Fibroblast of mammary gland (primary cell): ENCODE results near the gene AK2.

Experiments used
- DNase-seq: peaks from one replicate; pipeline ENCODE4 v3.0.0-alpha.2; 2010; ENCODE audit warnings: low read depth
- H3K4me3 ChIP-seq: 2 replicates; pipeline ENCODE4 v1.5.1; 2011; ENCODE audit warnings: low read depth, mild to moderate bottlenecking, low read length, moderate library complexity; ENCODE audit not compliant: control insufficient read depth
- TF ChIP-seq, protein P1 (sequence below): conservative IDR thresholded peaks from 2 replicates; pipeline ENCODE4 v1.5.1; 2011; ENCODE audit warnings: low read depth, low read length, inconsistent platforms; ENCODE audit not compliant: control insufficient read depth, insufficient read depth

Gene AK2

DNA sequence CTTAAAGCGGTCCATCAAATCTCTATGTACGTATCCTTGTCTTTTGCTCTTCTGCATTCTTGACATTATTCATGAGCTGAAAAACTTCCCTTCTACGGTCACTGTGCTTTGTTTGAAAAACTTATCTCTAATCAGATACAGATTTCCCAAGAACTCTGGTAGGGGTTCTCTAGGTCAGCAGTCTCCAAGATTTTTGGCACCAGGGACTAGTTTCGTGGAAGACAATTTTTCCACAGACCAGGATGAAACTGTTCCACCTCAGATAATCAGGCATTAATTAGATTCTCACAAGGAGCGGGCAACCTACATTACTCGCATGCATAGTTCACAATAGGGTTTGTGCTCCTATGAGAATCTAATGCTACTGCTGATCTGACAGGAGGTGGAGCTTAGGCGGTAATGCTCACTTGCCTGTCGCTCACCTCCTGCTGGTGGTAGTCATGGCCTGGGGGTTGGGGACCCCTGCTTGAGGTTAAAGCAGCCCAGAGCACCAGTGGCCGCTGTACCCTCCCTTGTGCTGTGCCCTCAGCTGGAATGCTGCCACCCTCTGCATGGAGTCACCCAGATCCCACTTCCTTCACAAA is 30.8 kb downstream of the AK2 start:
- TF ChIP-seq, protein P1, sequence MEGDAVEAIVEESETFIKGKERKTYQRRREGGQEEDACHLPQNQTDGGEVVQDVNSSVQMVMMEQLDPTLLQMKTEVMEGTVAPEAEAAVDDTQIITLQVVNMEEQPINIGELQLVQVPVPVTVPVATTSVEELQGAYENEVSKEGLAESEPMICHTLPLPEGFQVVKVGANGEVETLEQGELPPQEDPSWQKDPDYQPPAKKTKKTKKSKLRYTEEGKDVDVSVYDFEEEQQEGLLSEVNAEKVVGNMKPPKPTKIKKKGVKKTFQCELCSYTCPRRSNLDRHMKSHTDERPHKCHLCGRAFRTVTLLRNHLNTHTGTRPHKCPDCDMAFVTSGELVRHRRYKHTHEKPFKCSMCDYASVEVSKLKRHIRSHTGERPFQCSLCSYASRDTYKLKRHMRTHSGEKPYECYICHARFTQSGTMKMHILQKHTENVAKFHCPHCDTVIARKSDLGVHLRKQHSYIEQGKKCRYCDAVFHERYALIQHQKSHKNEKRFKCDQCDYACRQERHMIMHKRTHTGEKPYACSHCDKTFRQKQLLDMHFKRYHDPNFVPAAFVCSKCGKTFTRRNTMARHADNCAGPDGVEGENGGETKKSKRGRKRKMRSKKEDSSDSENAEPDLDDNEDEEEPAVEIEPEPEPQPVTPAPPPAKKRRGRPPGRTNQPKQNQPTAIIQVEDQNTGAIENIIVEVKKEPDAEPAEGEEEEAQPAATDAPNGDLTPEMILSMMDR = no peak
- DNase-seq = no peak

GRCh38 chr1:33005117-33005837 is 31.4 kb downstream of the AK2 start:
- TF ChIP-seq, protein P1 = no peak
- DNase-seq = no peak

More for the DNA sequence above, 30.8 kb downstream of the AK2 start:
- no peak overlapping the region for H3K4me3 ChIP-seq

DNA sequence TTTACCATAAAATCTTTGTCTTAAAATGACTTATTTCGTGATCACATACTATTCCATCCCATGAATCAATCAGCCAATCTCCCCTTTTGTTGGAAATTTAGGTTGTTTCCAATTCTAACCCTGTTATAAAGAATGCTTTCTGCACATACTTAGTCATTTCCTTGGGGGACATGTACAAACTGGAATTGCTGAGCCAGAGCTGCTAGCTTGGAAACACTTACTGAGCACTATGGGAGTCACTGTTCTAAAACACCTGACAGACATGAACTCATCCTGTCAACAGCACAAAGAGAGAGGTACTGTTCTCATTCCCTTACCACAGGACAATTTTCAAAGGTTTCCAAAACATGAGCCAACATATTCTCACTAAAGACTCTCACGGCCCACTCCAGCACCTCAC is 32.1 kb downstream of the AK2 start:
- no peak overlapping the region for H3K4me3 ChIP-seq
- TF ChIP-seq, protein P1 = no peak
- peak; percentile 65 for DNase-seq

More at GRCh38 chr1:33005117-33005837, 31.4 kb downstream of the AK2 start:
- H3K4me3 ChIP-seq = no peak overlapping the region

DNA sequence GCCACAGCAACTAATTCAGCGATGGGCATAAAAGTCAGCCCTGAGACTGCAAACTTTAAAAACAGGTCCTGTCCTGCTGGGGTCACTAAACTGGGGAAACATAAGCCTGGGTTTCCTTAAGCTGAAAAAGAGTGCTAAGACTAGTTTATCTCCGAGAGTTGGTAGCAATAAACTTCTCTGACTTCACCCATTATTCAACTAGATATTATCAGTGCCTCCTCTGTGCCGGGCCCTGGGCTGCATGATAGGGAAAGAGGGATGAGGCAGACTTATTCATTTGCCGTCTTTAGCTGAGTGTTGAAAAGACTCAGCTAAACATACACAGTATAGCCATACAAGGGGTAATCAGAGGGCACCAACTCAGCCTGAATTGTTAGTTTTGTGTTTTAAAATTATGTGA is 33.0 kb downstream of the AK2 start:
- TF ChIP-seq, protein P1 = no peak

DNA sequence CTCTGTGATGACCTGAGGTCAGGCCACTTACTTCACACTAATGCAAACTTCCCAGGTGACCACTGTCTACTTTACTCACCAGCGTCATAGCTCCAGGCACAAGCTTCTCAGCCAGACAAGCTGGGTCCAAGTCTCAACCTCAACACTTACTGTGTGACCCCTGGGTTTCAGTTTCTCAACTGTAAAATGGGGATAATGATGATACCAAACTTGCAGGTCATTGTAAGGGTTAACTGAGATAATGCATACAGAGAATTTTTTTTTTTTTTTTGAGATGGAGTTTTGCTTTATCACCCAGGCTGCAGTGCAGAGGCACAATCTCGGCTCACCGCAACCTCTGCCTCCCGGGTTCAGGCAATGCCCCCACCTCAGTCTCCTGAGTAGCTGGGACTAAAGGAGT is 34.7 kb downstream of the AK2 start:
- TF ChIP-seq, protein P1 = no peak
- no peak for DNase-seq
- no peak overlapping the region for H3K4me3 ChIP-seq

More for the DNA sequence above, 33.0 kb downstream of the AK2 start:
- no peak overlapping the region for H3K4me3 ChIP-seq
- DNase-seq = no peak

- DNase-seq = no peak
- TF ChIP-seq, protein P1 = peak; percentile 18
- no peak overlapping the region for H3K4me3 ChIP-seq
These were observed 35.4 kb downstream of the AK2 start for GRCh38 chr1:33001282-33001681.
